Right atrium auricular region (tissue), 2 donors: Measurements from ENCODE around the gene FGF18. TPM values are rescaled to one million over a fixed set of nuclear protein-coding genes. Genes with fewer than 3 reads are reported as not detected.
A peak's percentile ranks its signal among the peaks of the same experiment; 100 is the strongest.

ENCODE experiments used
- DNase-seq: peaks from one replicate; pipeline ENCODE4 v3.0.0-alpha.2; 2019; ENCODE audit warnings: low spot score
- H3K27ac ChIP-seq, 2 donors: fragments of 200-600 bp; sonication (generic); 1 replicate in 1 of 2; 2 replicates in 1 of 2; pipeline ENCODE4 v1.5.1; 2016 to 2019
- H3K27me3 ChIP-seq, 2 donors: fragments of 200-600 bp; sonication (generic); one replicate each; pipeline versions ENCODE4 v1.5.1 to v1.6.0; 2017 to 2019
- H3K36me3 ChIP-seq: fragments of 200-600 bp; sonication (generic); one replicate; pipeline ENCODE4 v1.5.1; 2016
- H3K4me1 ChIP-seq, 2 donors: fragments of 200-600 bp; sonication (generic); one replicate each; pipeline versions ENCODE4 v1.5.1 to v1.6.0; 2017 to 2019
- H3K4me3 ChIP-seq, 2 donors: fragments of 200-600 bp; sonication (generic); 1 replicate in 1 of 2; 2 replicates in 1 of 2; pipeline ENCODE4 v1.5.1; 2017 to 2019; ENCODE audit warnings: mild to moderate bottlenecking in 1 of 2, moderate library complexity in 1 of 2
- H3K9me3 ChIP-seq, 2 donors: fragments of 200-600 bp; sonication (generic); one replicate each; pipeline ENCODE4 v1.5.1; 2019
- total RNA-seq, 2 donors: library from RNA; depleted of rRNA; stranded (reverse); fragments of >200 nt; gene quantifications; one replicate each; pipeline ENCODE4 v1.1.0, GENCODE V29; 2016
- TF ChIP-seq, protein P1 (sequence below), 2 donors: fragments of 200-600 bp; sonication (generic); IDR thresholded peaks; one replicate each; pipeline ENCODE4 v1.5.1; 2019; ENCODE audit warnings: antibody characterized with exemption in 2 of 2

The FGF18 gene
- total RNA-seq, 2 donors from 2014 or later = 2.2 to 2.7 TPM

DNA sequence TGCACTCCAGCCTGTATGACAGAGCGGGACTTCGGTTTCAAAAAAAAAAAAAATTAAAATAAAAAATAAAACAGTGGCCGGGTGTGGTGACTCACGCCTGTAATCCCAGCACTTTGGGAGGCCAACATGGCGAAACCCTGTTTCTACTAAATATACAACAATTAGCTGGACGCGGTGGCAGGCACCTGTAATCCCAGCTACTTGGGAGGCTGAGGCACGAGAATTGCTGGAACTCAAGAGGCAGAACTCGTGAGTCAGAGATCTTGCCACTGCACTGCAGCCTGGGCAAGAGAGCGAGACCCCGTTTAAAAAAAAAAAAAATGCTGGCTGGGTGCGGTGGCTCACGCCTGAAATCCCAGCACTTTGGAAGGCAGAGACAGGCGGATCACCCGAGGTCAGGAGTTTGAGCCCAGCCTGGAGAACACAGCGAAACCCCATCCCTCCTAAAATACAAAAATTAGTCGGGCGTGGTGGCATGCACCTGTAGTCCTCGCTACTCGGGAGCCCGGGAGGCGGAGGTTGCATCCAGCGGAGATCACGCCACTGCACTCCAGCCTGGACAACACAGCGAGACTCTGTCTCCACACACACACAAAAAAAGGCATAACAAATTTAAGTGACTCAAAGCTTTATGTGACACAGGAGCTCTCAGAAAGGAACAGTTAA, 33.3 kb upstream of the FGF18 start:
- Histone ChIP-seq H3K4me3 (no peak overlapping the region), H3K27me3 (no peaks in the 10 kb centered on the region), H3K27ac (no peak overlapping the region), H3K36me3 (peaks cover 9% of the 10 kb centered on the region), H3K4me1 (peaks cover 0 to 36% of the 10 kb centered on the region in 2 donors), H3K9me3 (no peaks in the 10 kb centered on the region)
- TF ChIP-seq, protein P1, sequence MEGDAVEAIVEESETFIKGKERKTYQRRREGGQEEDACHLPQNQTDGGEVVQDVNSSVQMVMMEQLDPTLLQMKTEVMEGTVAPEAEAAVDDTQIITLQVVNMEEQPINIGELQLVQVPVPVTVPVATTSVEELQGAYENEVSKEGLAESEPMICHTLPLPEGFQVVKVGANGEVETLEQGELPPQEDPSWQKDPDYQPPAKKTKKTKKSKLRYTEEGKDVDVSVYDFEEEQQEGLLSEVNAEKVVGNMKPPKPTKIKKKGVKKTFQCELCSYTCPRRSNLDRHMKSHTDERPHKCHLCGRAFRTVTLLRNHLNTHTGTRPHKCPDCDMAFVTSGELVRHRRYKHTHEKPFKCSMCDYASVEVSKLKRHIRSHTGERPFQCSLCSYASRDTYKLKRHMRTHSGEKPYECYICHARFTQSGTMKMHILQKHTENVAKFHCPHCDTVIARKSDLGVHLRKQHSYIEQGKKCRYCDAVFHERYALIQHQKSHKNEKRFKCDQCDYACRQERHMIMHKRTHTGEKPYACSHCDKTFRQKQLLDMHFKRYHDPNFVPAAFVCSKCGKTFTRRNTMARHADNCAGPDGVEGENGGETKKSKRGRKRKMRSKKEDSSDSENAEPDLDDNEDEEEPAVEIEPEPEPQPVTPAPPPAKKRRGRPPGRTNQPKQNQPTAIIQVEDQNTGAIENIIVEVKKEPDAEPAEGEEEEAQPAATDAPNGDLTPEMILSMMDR (IDR thresholded peaks at IDR 0.05) = no peak
- no peak for DNase-seq

DNA sequence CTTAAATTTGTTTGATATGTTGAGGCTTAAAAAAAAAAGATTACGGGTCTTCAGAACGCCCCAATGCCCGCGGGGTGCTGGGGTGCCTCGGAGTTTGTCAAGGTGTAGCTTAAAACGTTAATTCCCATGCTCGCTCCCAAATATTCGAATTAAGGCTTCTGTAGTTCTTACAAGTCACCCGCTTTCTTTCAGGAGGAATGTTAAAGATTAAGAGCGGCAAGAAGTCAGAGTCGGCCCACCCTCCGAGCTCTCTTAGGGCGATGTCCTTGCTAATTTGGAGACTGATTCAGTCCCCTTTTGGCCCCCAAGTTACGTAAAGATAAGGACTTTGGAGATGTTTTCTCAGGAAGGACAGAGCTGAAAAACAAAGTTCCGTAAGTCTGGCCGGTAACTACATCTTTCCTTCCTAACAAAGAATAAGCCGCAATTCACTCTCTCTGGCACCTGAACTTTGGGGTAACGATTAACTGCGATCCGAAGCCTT, 32.5 kb upstream of the FGF18 start:
- Histone ChIP-seq H3K4me1 (peaks cover 0 to 44% of the 10 kb centered on the region in 2 donors), H3K36me3 (peaks cover 17% of the 10 kb centered on the region), H3K4me3 (peak overlapping the region; percentile 96 to 97), H3K27me3 (no peaks in the 10 kb centered on the region), H3K27ac (peak overlapping the region; percentile 92 to 94), H3K9me3 (no peaks in the 10 kb centered on the region)
- TF ChIP-seq, protein P1 (IDR thresholded peaks at IDR 0.05) = no peak
- no peak for DNase-seq

DNA sequence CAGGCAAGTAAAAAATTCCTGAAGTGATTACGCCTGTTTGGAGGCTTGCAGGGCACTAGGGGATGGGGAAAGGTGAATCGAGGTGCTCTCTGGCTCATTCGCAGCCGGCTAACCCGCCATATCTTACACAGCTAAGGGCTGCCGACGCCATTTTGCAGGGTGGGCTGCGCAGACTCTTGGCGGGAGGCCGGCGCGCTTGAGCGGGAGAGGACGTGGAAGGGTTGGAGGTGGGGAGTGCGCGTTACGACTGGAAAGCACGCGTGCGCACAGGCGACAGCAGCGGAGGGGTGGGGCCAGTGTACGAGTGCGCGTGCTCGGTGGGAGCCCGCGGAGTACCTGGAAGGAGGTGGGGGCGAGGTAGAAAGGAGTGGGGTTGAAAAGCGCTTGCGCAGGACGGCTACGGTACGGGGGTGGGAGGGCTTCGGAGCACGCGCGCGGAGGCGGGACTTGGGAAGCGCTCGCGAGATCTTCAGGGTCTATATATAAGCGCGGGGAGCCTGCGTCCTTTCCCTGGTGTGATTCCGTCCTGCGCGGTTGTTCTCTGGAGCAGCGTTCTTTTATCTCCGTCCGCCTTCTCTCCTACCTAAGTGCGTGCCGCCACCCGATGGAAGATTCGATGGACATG, 32.0 kb upstream of the FGF18 start, which contains the start of gene NPM1:
TSS of gene NPM1 (plus strand) at position 505 of the 625 bp plus-strand sequence. CDS start at position 605, 100 bp downstream.
- TF ChIP-seq, protein P1 (IDR thresholded peaks at IDR 0.05) = no peak
- peaks cover 0 to 47% of the 10 kb centered on the region in 2 donors for H3K4me1 ChIP-seq
- H3K27ac ChIP-seq = peak within 1 kb of the TSS; percentile 92 to 94
- H3K27me3 ChIP-seq = no peaks in the 10 kb centered on the region
- peaks cover 23% of the 10 kb centered on the region for H3K36me3 ChIP-seq
- peak within 1 kb of the TSS; percentile 96 to 97 for H3K4me3 ChIP-seq
- no peaks in the 10 kb centered on the region for H3K9me3 ChIP-seq
- peak; percentile 97 for DNase-seq

DNA sequence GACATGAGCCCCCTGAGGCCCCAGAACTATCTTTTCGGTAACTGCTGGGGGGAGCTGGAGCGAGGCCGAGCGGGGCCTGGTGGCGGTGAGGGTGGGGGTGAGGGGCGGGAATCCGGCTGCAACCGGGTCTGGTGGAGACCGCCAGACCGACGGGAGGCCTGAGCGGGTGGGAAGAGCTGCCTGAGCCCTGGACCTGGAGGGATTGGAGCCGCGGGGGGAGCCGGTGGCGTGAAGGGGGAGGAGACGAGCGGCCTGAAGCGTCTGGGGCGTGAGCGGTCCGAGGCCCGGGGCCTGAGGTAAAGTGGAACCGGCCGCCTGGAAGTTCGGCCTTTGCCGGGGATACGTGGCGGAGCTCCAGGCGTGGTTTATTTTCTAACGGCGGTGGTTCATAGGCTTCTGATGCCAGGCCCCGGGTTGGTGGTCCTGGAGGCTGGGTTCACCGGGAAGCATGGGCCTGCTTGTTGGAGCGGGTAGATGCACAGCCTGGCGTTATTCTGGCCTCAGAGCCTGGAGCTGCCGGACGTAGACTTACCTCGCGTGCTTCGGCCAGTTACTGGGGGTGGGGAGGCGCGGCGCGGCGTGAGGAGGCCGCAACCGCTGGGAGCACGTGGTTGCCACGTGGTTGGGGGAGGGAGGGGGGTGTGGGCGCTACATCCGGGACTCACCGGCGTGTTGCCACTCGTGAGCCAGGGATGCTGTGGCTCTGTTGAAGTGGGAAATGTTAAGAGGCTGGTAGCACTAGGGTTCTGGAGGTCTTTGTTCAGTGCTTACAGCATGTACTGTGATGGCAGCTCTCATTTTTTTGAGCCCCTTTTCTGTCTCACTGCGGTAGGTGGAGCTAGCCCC, 31.3 kb upstream of the FGF18 start:
- Histone ChIP-seq H3K4me3 (peak overlapping the region; percentile 96 to 97), H3K27ac (peak overlapping the region; percentile 92 to 94), H3K4me1 (peaks cover 0 to 47% of the 10 kb centered on the region in 2 donors), H3K36me3 (peaks cover 30% of the 10 kb centered on the region), H3K9me3 (no peaks in the 10 kb centered on the region), H3K27me3 (no peaks in the 10 kb centered on the region)
- peak; percentile 72 for DNase-seq
- TF ChIP-seq, protein P1 (IDR thresholded peaks at IDR 0.05) = no peak

DNA sequence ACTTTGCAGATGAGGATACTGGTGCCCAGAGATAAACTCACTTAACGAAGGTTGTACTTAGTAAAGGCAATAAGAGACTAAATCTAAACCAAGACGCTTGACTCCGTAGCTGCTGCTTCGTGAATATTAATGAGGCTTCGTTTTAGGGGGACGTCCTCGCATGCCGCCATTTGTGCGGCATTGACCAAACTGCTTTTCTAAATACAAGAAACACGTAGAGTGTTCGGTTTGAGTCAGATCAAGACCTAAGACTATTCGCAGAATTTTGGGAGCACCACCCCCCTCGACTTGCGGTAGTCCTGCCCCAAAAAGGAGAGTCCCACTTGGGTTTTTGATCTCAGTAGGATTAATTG, 30.7 kb upstream of the FGF18 start:
- Histone ChIP-seq H3K4me1 (peaks cover 0 to 47% of the 10 kb centered on the region in 2 donors), H3K27me3 (no peaks in the 10 kb centered on the region), H3K9me3 (no peaks in the 10 kb centered on the region), H3K4me3 (peak overlapping the region; percentile 96 to 97), H3K36me3 (peaks cover 36% of the 10 kb centered on the region), H3K27ac (peak overlapping the region in 1 of 2 donors; percentile 94)
- DNase-seq = no peak
- TF ChIP-seq, protein P1 (IDR thresholded peaks at IDR 0.05) = no peak
